H1 (cell line): Measurements from ENCODE around the gene TFAP2E. TPM values are rescaled to one million over a fixed set of nuclear protein-coding genes. Genes with fewer than 3 reads are reported as not detected.
A peak's percentile ranks its signal among the peaks of the same experiment; 100 is the strongest.

Experiments
- MAX ChIP-seq: IDR thresholded peaks from 2 replicates; pipeline ENCODE4 v1.6.1; 2012; ENCODE audit warnings: inconsistent platforms
- RBBP5 ChIP-seq: IDR thresholded peaks from 2 replicates; pipeline ENCODE4 v1.7.1; 2012; ENCODE audit warnings: low read depth, mild to moderate bottlenecking, inconsistent platforms, low read length, moderate library complexity, borderline replicate concordance
- SUZ12 ChIP-seq: fragments of 200-600 bp; sonication (generic); IDR thresholded peaks from 2 replicates; pipeline ENCODE4 v1.6.1; 2012; ENCODE audit warnings: mild to moderate bottlenecking, inconsistent platforms, low read length, moderate library complexity, mixed read lengths
- TEAD4 ChIP-seq: IDR thresholded peaks from 2 replicates; pipeline ENCODE4 v1.6.1; 2012; ENCODE audit warnings: low read depth, low read length, inconsistent platforms, mixed read lengths
- polyA plus RNA-seq, 7 experiments: library from polyadenylated mRNA; depleted of rRNA in 3 of 7; stranded (reverse) in 5 of 7; unstranded in 2 of 7; fragments of >200 nt in 5 of 7; fragments of 200-250 nt in 2 of 7; gene quantifications; 1 replicate in 5 of 7; 2 replicates in 1 of 7; 4 replicates in 1 of 7; pipeline versions ENCODE4 v1.2.1 to v1.2.3, GENCODE V29; 2011 to 2013; ENCODE audit warnings: missing spikeins in 2 of 7, mixed read lengths in 2 of 7
- total RNA-seq: library from RNA; stranded (reverse); fragmentation: NEBNext Ultra II Directional; extraction: Animal tissue kit (Norgen Biotek cat#: 25700); gene quantifications from 2 replicates; pipeline ENCODE4 v1.2.1, GENCODE V29; 2021

TFAP2E gene
- total and polyA plus RNA-seq, 2 of the 8 experiments (the other 6 are each of a cell fraction or from before 2014, with no cell fraction given), result 0.24 to 0.50 TPM

DNA sequence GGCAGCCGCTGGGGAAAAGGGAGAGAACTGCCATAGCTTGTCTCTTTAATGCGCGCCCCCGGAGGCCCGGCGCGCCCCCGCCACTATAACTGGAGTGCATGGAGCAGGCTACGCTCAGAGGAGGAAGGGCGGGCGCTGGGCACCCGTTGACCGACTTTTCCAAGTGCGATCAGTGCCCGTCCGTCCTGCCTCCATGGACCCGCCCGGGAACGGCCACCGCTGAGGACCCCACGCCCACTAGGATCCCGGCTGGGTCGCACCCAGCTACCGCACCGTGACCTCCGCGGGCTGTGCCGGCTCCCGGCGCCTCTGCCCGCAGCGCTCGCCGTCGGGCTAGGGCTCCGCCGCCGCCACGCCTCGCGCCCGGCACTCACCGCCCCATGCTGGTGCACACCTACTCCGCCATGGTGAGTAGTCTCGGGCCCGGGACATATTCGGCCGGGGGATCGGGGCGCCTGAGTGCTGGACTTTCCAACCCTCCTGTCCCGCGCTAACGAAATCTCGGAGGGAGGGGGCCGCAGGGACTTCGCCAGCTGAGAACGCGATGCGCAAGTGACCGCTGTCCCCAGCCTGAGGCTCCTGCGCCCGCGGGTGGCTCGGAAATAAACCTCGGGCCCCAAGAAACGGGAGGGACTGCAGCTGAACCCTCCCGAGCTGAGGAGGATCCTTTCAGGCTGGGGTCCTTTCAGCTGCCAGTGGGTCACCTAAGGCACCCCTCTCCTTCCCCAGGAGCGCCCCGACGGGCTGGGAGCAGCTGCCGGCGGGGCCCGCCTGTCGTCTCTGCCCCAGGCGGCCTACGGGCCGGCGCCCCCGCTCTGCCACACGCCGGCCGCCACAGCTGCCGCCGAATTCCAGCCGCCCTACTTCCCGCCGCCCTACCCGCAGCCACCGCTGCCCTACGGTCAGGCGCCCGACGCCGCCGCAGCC, at the start of gene TFAP2E (continued):
- TF ChIP-seq MAX (peak; percentile 19; the same call in 1 of the 2 replicates), RBBP5 (0 out of 2 replicates have a peak, but pooled peaks have one; percentile 49), SUZ12 (peak; percentile 92), TEAD4 (peak; percentile 54; the same call in 1 of the 2 replicates)
